Breast epithelium (tissue), 3 donors: Measurements from ENCODE around the gene SHB.

Source experiments
- CTCF ChIP-seq, 3 donors: fragments of 450-650 bp; IDR thresholded peaks; one replicate each; pipeline ENCODE4 v1.5.1; 2016 to 2017; ENCODE audit warnings: antibody characterized with exemption in 3 of 3, mild to moderate bottlenecking in 3 of 3, moderate library complexity in 3 of 3
- POLR2A ChIP-seq: fragments of 450-650 bp; IDR thresholded peaks from one replicate; pipeline ENCODE4 v1.6.1; 2016; ENCODE audit warnings: antibody characterized with exemption, mild to moderate bottlenecking, moderate library complexity
- POLR2AphosphoS5 ChIP-seq, 3 donors: sonication (generic); formaldehyde crosslinking; IDR thresholded peaks; one replicate each; pipeline ENCODE4 v1.6.1; 2017; ENCODE audit warnings: antibody characterized with exemption in 3 of 3

GRCh38 chr9:38026021-38026809 lies 42.8 kb downstream of the SHB start:
- TF ChIP-seq CTCF (IDR thresholded peaks at IDR 0.05) (no peak), POLR2A (no peak), POLR2AphosphoS5 (IDR thresholded peaks at IDR 0.05) (peak in 2 of 3 donors; percentile 24 to 32)
